Nephron progenitor cell (in vitro differentiated cells): Measurements from ENCODE around the gene AVPI1.
A peak's percentile ranks its signal among the peaks of the same experiment; 100 is the strongest.

Experiments
- DNase-seq: peaks from one replicate; pipeline ENCODE4 v3.0.0; 2021
- H3K27ac Mint-ChIP-seq: 2 replicates; pipeline ENCODE4 v1.8.0; 2021; ENCODE audit warnings: mild to moderate bottlenecking, moderate library complexity, mixed read lengths
- H3K27me3 Mint-ChIP-seq: 2 replicates; pipeline ENCODE4 v1.8.0; 2021; ENCODE audit warnings: mild to moderate bottlenecking, low read depth, mixed read lengths; ENCODE audit not compliant: poor library complexity
- H3K36me3 Mint-ChIP-seq: 2 replicates; pipeline ENCODE4 v1.8.0; 2021; ENCODE audit warnings: low read depth, mixed read lengths
- H3K4me1 Mint-ChIP-seq: 2 replicates; pipeline ENCODE4 v1.8.0; 2021; ENCODE audit warnings: mixed read lengths
- H3K4me3 Mint-ChIP-seq: 2 replicates; pipeline ENCODE4 v1.8.0; 2021; ENCODE audit warnings: mild to moderate bottlenecking, moderate library complexity, mixed read lengths
- H3K9me3 Mint-ChIP-seq: 2 replicates; pipeline ENCODE4 v1.8.0; 2021; ENCODE audit warnings: mild to moderate bottlenecking, moderate library complexity, mixed read lengths
- CTCF ChIP-seq: fragments of 200-600 bp; sonication (generic); IDR thresholded peaks from 2 replicates; pipeline ENCODE4 v1.5.0; 2021; ENCODE audit warnings: antibody characterized with exemption

AVPI1 gene

DNA sequence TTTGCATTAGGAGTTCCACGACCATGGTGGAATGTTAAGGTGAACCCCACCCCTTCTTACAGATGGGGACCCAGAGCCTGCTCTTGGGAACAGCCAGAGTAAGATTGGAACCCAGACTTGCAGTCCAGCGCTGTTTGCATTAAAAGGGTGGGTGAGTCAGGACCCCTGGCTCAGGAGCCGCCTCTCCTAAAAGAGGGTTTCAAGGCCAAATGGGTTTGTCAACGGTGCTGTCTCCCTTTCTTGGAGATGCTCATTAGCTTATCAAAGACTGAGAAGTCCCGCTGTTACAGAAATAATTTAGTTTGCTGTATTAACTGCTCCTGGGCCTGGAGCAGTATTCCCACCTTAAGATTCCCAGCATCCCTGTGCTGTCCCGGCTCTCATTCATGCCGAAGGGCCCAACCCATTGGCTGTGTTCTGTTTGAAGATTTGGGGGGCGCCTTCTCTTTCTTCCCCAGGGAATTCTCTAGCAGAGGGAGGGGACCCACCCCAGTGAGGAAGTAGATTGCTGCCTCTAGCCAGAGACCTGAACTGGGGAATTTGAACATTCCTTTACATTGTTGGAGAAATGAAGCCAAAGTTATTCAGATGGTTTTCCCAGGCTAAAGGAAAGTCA is 28.3 kb upstream of the AVPI1 start:
- Mint-ChIP-seq H3K4me3 (peak overlapping the region; percentile 97), H3K4me1 (peaks cover 62% of the 10 kb centered on the region), H3K36me3 (peaks cover 35% of the 10 kb centered on the region), H3K9me3 (no peaks in the 10 kb centered on the region), H3K27ac (peak overlapping the region; percentile 66), H3K27me3 (peaks cover 15% of the 10 kb centered on the region)
- no peak for TF ChIP-seq CTCF
- no peak for DNase-seq

DNA sequence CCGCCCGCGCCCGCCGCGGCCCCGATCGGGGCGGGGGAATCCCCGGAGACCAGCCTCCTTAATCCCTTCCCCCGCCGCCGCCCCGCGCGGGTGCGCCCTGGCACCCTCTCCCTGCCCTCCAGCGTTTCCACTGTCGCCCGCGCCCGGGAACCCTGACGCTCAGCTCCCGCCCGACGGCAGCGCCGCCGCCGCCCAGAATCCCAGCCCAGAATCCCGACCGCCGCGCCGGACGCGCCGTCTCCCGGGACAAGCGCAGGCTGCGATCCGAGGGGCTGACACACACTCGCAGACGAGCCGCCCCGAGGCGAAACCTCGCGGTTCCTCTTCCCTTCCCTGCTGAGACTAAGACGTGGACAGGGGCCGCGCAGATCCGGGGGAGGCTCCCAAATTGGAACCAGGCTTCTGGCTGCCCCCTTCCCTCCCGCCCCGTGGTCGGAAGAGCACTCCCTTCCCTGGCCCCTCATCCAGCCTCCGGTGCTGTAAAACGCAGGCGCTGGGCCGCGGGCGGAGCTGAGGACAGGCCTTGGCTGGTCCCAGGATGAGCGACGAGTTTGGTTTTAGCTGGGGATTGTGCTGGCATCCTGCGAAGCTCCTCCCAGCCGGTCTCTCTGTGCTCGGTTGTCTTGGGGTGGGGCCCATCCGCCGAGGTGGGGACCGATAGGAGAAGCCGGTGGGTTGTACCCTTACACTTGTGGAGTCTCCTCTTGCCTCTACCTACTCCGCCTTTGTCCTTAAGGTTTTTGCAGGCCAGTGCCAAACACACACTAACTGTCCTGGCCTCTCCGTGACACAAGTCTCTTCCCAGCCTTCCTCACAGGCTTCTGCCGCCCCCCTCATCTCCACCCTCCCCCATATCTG is 27.6 kb upstream of the AVPI1 start:
- peak overlapping the region; percentile 97 for H3K4me3 Mint-ChIP-seq
- peaks cover 29% of the 10 kb centered on the region for H3K36me3 Mint-ChIP-seq
- TF ChIP-seq CTCF, result no peak
- DNase-seq, result peak; percentile 69
- peaks cover 15% of the 10 kb centered on the region for H3K27me3 Mint-ChIP-seq
- peaks cover 61% of the 10 kb centered on the region for H3K4me1 Mint-ChIP-seq
- H3K9me3 Mint-ChIP-seq, result no peaks in the 10 kb centered on the region
- peak overlapping the region; percentile 66 for H3K27ac Mint-ChIP-seq

DNA sequence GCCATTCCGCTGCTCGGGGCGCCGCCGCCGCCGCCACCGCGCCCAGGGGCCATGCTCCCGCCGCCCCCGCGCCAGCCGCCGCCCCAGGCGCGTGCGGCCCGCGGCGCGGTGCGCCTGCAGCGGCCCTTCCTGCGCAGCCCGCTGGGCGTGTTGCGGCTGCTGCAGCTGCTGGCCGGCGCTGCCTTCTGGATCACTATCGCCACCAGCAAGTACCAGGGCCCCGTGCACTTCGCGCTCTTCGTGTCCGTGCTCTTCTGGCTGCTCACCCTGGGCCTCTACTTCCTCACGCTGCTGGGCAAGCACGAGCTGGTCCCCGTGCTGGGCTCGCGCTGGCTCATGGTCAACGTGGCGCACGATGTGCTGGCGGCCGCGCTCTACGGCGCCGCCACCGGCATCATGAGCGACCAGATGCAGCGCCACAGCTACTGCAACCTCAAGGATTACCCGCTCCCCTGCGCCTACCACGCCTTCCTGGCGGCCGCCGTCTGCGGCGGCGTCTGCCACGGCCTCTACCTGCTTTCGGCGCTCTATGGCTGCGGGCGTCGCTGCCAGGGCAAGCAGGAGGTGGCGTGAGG is 26.9 kb upstream of the AVPI1 start:
- Mint-ChIP-seq H3K4me1 (peaks cover 59% of the 10 kb centered on the region), H3K4me3 (peak overlapping the region; percentile 97), H3K9me3 (no peaks in the 10 kb centered on the region), H3K27ac (peak overlapping the region; percentile 98), H3K27me3 (peaks cover 15% of the 10 kb centered on the region), H3K36me3 (peaks cover 24% of the 10 kb centered on the region)
- peak; percentile 67 for DNase-seq
- no peak for TF ChIP-seq CTCF

DNA sequence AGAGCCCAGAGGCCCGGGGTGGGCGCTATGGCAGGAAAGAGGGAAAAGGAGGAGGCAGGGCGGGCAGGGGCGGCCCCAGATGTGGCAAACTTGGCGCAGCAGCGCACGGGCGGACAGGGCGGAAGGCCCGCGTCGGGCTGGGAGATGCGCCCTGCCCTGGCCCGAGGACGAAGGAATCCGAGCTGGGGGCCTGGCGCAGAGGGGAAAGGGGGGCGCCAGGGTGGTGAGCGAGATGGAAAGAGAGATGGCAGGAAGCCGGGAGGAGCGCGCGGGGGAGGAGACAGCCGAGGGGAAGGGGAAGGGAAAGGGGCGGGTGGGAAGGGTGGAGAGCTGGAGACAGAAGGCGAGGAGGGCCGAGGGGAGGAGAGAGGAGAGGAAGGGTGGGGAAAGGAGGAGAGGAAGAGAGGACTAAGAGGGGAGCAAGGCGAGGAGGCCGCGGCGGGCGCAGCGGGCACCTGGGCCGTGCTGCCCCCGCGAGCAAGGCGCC is 26.3 kb upstream of the AVPI1 start, which contains the start of gene MARVELD1:
Gene MARVELD1, plus strand, starts transcription at position 392 of the 487 bp plus-strand sequence. CDS start 147 bp downstream, outside the sequence.
- Mint-ChIP-seq H3K27ac (peak within 1 kb of the TSS; percentile 98), H3K4me3 (peak within 1 kb of the TSS; percentile 97), H3K4me1 (peaks cover 54% of the 10 kb centered on the region), H3K9me3 (no peaks in the 10 kb centered on the region), H3K27me3 (peaks cover 17% of the 10 kb centered on the region), H3K36me3 (peaks cover 20% of the 10 kb centered on the region)
- DNase-seq, result peak; percentile 78
- TF ChIP-seq CTCF, result no peak

DNA sequence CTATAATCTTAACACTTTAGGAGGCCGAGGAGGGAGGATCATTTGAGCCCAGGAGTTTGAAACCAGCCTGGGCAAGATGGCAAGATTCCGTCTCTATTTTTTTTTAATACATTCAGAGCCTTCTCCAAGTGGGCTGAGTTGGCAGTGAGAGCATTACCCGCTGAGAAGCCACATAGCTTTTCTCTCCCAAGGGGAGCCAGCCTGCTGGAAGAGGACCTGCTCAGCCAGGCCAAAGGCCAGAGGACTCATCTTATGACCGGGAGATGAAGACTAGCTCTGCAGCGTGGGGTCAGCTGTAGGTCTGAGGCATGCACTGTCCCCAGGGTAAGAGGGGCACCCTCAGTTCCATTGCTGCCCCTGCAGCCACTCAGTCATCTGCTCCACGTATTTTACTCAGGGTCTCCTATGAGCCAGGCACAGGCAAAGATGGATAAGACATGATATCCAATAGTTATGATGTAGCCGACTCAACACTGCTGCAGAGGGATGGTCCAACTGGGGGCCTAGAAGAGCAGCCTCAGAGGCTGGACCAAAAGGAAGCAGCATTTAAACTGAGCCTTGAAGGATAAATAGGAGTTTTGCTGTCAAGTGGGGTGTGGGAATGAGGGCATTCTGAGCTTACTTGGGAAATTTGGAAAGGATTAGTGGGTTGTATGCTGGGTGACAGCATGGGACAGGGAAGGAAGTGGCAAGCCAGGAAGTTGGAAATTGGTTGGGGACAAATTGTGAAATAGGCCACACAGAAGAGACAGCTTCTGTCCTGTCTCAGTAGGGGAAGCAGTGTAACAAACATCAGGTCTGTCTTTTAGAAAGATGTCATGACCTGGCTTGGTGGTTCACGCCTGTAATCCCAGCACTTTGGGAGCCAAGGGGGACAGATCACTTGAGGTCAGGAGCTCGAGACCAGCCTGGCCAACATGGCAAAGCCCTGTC is 24.9 kb upstream of the AVPI1 start:
- H3K36me3 Mint-ChIP-seq, result peaks cover 5% of the 10 kb centered on the region
- no peak for DNase-seq
- H3K27me3 Mint-ChIP-seq, result peaks cover 19% of the 10 kb centered on the region
- peak overlapping the region; percentile 83 for H3K4me3 Mint-ChIP-seq
- no peak for TF ChIP-seq CTCF
- H3K27ac Mint-ChIP-seq, result no peak overlapping the region
- H3K4me1 Mint-ChIP-seq, result peaks cover 42% of the 10 kb centered on the region
- H3K9me3 Mint-ChIP-seq, result no peaks in the 10 kb centered on the region
